Sigmoid colon (tissue), 7 donors: ENCODE measurements around the gene STXBP2. TPM values are rescaled to one million over a fixed set of nuclear protein-coding genes. Genes with fewer than 3 reads are reported as not detected.
"Not testable (repeated sequence)": the region's sequence is repeated elsewhere in the genome, so short reads cannot be mapped to it uniquely, and the experiment has no call there.

Experiments used
- DNase-seq: peaks from one replicate; pipeline ENCODE4 v3.0.0-alpha.2; 2019
- H3K27ac ChIP-seq, 4 donors: fragments of 200-600 bp; sonication (generic); one replicate each; pipeline ENCODE4 v1.5.1; 2016 to 2019; ENCODE audit warnings: mild to moderate bottlenecking in 1 of 4
- H3K27me3 ChIP-seq, 3 donors: fragments of 200-600 bp; sonication (generic); one replicate each; pipeline ENCODE4 v1.5.1; 2019; ENCODE audit warnings: mild to moderate bottlenecking in 1 of 3
- H3K36me3 ChIP-seq, 4 donors: fragments of 200-600 bp; sonication (generic); one replicate each; pipeline ENCODE4 v1.5.1; 2016 to 2019
- H3K4me1 ChIP-seq, 4 donors: fragments of 200-600 bp; sonication (generic); one replicate each; pipeline ENCODE4 v1.5.1; 2017 to 2019
- H3K4me3 ChIP-seq, 4 donors: fragments of 200-600 bp; sonication (generic); one replicate each; pipeline ENCODE4 v1.5.1; 2017 to 2019; ENCODE audit warnings: mild to moderate bottlenecking in 2 of 4, moderate library complexity in 1 of 4
- H3K9me3 ChIP-seq, 4 donors: fragments of 200-600 bp in 3 of 4; sonication (generic) in 3 of 4; one replicate each; pipeline versions ENCODE4 v1.5.1 to v1.6.1; 2013 to 2019
- CTCF ChIP-seq, 4 experiments: fragments of 450-650 bp in 3 of 4; fragments of 200-600 bp in 1 of 4; IDR thresholded peaks; one replicate each; pipeline ENCODE4 v1.5.1; 2016 to 2019; ENCODE audit warnings: antibody characterized with exemption in 4 of 4, mild to moderate bottlenecking in 3 of 4, moderate library complexity in 2 of 4
- EP300 ChIP-seq, 4 donors: sonication (generic); formaldehyde crosslinking; IDR thresholded peaks; one replicate each; pipeline ENCODE4 v1.6.1; 2017; ENCODE audit warnings: antibody characterized with exemption in 4 of 4
- POLR2A ChIP-seq, 2 donors: fragments of 450-650 bp; IDR thresholded peaks; one replicate each; pipeline ENCODE4 v1.6.1; 2016; ENCODE audit warnings: antibody characterized with exemption in 2 of 2, mild to moderate bottlenecking in 2 of 2, moderate library complexity in 2 of 2
- POLR2AphosphoS5 ChIP-seq, 4 donors: sonication (generic); formaldehyde crosslinking; IDR thresholded peaks; one replicate each; pipeline ENCODE4 v1.6.1; 2017; ENCODE audit warnings: antibody characterized with exemption in 4 of 4
- WGBS, 2 donors: extraction: QIAGEN DNeasy Blood & Tissue Kit; methylation state at CpG; one replicate each; pipeline ENCODE4 v1.1.7; 2013; 5-methylcytosine and 5-hydroxymethylcytosine counted together
- intact Hi-C: fragments of 100-400 bp; cut with DNase I; formaldehyde crosslinking; loops from one replicate; pipeline ENCODE4 v1.15.1; 2023
- polyA plus RNA-seq, 3 donors: library from polyadenylated mRNA; stranded (reverse); fragments of 200-250 nt; gene quantifications; one replicate each; pipeline ENCODE4 v1.2.3, GENCODE V29; 2013
- total RNA-seq, 4 donors: library from RNA; depleted of rRNA; stranded (reverse); fragments of >200 nt; gene quantifications; one replicate each; pipeline ENCODE4 v1.1.0, GENCODE V29; 2016
- donor health status: healthy with polysubstance abuse.
- donor health status: Bipolar disorder and iron deficiency.
- donor health status: healthy.

STXBP2 gene
- total and polyA plus RNA-seq, 7 donors, result 5.9 to 163 (median 9.3) TPM

DNA sequence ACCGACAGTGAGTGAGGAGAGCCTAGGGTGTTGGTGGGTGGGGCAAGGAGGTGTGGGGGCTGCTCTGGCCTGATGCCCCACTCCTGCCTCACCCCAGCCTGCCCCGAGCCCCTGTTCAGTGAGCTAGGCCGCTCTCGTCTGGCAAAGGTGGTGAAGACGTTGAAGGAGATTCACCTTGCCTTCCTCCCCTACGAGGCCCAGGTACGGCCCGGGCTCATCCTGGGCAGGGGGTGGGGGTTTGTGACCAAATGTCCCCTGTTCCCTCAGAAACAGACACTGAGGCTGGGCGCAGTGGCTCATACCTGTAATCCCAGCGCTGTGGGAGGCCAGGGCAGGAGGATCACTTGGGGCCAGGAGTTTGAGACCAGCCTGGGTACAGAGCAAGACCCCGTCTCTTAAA lies 3.9 kb downstream of the STXBP2 start:
- H3K27me3 ChIP-seq, result peaks cover 0 to 61% (median 59%) of the 10 kb centered on the region in 3 donors
- H3K27ac ChIP-seq, result no peak overlapping the region
- H3K4me1 ChIP-seq, result peaks cover 0 to 6% (median 1%) of the 10 kb centered on the region in 4 donors
- H3K9me3 ChIP-seq, result no peaks in the 10 kb centered on the region
- TF ChIP-seq CTCF (IDR thresholded peaks at IDR 0.05) (no peak), POLR2AphosphoS5 (IDR thresholded peaks at IDR 0.05) (no peak), EP300 (IDR thresholded peaks at IDR 0.05) (no peak), POLR2A (IDR thresholded peaks at IDR 0.05) (no peak)
- H3K4me3 ChIP-seq, result no peak overlapping the region
- intact Hi-C loops, result no loop called here
- no peak for DNase-seq
- WGBS, 2 donors, result 95% methylated on average over 11 of the region's 11 CpGs
- H3K36me3 ChIP-seq, result no peaks in the 10 kb centered on the region

- WGBS, 2 donors, result 87 to 90% methylated on average over 43 of the region's 43 CpGs
- H3K36me3 ChIP-seq, result no peaks in the 10 kb centered on the region
- DNase-seq, result no peak
Measured at GRCh38 chr19:7641290-7642276, 4.7 kb downstream of the STXBP2 start.

GRCh38 chr19:7642295-7643030 lies 5.6 kb downstream of the STXBP2 start:
- no peaks in the 10 kb centered on the region for H3K36me3 ChIP-seq
- WGBS, 2 donors, result 94% methylated on average over 27 of the region's 27 CpGs
- no peaks in the 10 kb centered on the region for H3K9me3 ChIP-seq
- no peak for DNase-seq
- intact Hi-C loops, result no loop called here
- no peak overlapping the region for H3K27ac ChIP-seq
- H3K27me3 ChIP-seq, result peaks cover 0 to 58% (median 42%) of the 10 kb centered on the region in 3 donors
- no peaks in the 10 kb centered on the region for H3K4me1 ChIP-seq
- H3K4me3 ChIP-seq, result no peak overlapping the region
- no peak for TF ChIP-seq POLR2A (IDR thresholded peaks at IDR 0.05)

More at GRCh38 chr19:7641290-7642276, 4.7 kb downstream of the STXBP2 start:
- intact Hi-C loops, result no loop called here
- peaks cover 0 to 59% (median 51%) of the 10 kb centered on the region in 3 donors for H3K27me3 ChIP-seq
- TF ChIP-seq EP300 (IDR thresholded peaks at IDR 0.05) (no peak), CTCF (IDR thresholded peaks at IDR 0.05) (no peak), POLR2AphosphoS5 (IDR thresholded peaks at IDR 0.05) (no peak), POLR2A (IDR thresholded peaks at IDR 0.05) (no peak)
- no peaks in the 10 kb centered on the region for H3K9me3 ChIP-seq
- H3K4me3 ChIP-seq, result no peak overlapping the region
- peaks cover 0 to 6% (median 1%) of the 10 kb centered on the region in 4 donors for H3K4me1 ChIP-seq
- H3K27ac ChIP-seq, result no peak overlapping the region

GRCh38 chr19:7643031-7643415 lies 6.1 kb downstream of the STXBP2 start:
- WGBS, 2 donors, result 94 to 97% methylated on average over 8 of the region's 8 CpGs
- no peak for TF ChIP-seq POLR2AphosphoS5 (IDR thresholded peaks at IDR 0.05)
- no peak for TF ChIP-seq POLR2A (IDR thresholded peaks at IDR 0.05)
- no peak for TF ChIP-seq EP300 (IDR thresholded peaks at IDR 0.05)
- TF ChIP-seq CTCF (IDR thresholded peaks at IDR 0.05), result no peak

DNA sequence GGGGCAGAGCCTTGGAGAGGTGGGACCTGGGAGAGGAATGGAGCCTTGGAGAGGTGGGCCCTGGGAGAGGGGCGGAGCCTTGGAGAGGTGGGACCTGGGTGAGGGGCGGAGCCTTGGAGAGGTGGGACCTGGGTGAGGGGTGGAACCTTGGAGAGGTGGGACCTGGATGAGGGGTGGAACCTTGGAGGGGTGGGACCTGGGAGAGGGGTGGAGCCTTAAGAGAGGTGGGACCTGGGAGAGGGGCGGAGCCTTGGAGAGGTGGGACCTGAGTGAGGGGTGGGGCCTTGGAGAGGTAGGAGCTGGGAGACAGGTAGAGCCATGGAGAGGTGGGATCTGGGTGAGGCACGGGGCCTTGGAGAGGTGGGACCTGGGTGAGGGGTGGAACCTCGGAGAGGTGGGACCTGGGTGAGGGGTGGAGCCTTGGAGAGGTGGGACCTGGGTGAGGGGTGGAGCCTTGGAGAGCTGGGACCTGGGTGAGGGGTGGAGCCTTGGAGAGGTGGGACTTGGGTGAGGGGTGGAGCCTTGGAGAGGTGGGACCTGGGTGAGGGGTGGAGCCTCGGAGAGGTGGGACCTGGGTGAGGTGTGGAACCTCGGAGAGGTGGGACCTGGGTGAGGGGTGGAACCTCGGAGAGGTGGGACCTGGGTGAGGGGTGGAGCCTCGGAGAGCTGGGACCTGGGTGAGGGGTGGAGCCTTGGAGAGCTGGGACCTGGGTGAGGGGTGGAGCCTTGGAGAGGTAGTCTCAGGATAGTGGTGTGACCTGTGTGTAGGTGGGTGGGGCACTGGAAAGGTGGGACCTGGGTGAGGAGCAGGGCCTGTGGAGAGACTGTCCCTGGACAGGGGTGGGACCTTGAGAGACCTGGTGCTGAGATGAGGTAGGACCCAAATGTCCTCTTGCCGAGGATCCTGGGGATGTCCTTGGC lies 7.0 kb downstream of the STXBP2 start:
- H3K27ac ChIP-seq, H3K36me3 ChIP-seq, H3K9me3 ChIP-seq, H3K4me3 ChIP-seq, intact Hi-C loops, H3K4me1 ChIP-seq, DNase-seq: not testable (repeated sequence)
- H3K27me3 ChIP-seq, result peaks cover 0 to 43% (median 28%) of the 10 kb centered on the region in 3 donors
- WGBS, 2 donors, result 46 to 78% methylated on average over 10 of the region's 10 CpGs

More at GRCh38 chr19:7643031-7643415, 6.1 kb downstream of the STXBP2 start:
- no peak overlapping the region for H3K4me3 ChIP-seq
- DNase-seq, result no peak
- H3K36me3 ChIP-seq, result no peaks in the 10 kb centered on the region
- H3K9me3 ChIP-seq, result no peaks in the 10 kb centered on the region
- intact Hi-C loops, result no loop called here
- H3K27me3 ChIP-seq, result peaks cover 0 to 52% (median 36%) of the 10 kb centered on the region in 3 donors
- H3K27ac ChIP-seq, result no peak overlapping the region
- H3K4me1 ChIP-seq, result no peaks in the 10 kb centered on the region
